ENCODE results near the gene ASIC4. TPM values are rescaled to one million over a fixed set of nuclear protein-coding genes. Genes with fewer than 3 reads are reported as not detected.

ASIC4 gene, protein sequence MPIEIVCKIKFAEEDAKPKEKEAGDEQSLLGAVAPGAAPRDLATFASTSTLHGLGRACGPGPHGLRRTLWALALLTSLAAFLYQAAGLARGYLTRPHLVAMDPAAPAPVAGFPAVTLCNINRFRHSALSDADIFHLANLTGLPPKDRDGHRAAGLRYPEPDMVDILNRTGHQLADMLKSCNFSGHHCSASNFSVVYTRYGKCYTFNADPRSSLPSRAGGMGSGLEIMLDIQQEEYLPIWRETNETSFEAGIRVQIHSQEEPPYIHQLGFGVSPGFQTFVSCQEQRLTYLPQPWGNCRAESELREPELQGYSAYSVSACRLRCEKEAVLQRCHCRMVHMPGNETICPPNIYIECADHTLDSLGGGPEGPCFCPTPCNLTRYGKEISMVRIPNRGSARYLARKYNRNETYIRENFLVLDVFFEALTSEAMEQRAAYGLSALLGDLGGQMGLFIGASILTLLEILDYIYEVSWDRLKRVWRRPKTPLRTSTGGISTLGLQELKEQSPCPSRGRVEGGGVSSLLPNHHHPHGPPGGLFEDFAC
- total RNA-seq (2022; extraction: Qiagen RNA extraction; ENCODE audit: low read depth), result 0.02 to 0.09 TPM (median 0.07 TPM) in 4 of 5 replicates, not detected in the other

DNA sequence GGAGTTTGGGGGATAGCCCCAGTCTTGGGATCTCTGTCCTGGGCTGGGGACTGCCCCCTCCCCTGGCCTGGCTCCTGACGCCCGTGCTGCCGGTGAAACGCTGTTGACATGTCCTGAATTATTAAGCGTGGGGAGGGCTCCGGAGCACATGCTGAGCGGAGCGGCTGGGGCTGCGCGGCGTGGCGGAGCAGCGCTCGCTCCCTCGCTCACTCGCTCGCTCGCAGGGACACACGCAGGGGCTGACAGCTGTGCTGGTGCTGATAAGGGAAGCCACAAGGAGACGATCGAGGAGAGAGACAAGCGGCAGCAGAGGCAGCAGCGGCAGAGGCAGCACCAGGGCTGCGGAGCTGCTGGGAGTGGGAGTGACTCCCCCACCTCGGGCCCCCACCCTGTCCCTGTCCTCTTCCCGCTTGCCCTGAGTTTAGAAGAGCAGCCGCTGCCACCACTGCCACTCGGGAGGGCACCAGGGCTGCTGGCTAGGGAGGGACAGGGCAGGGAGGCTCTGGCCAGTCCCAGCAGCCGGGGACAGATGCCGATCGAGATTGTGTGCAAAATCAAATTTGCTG, at the start of gene ASIC4:
Gene ASIC4, plus strand, starts transcription at position 287 of the 566 bp plus-strand sequence. Its CDS starts 243 bp downstream, at position 530.

DNA sequence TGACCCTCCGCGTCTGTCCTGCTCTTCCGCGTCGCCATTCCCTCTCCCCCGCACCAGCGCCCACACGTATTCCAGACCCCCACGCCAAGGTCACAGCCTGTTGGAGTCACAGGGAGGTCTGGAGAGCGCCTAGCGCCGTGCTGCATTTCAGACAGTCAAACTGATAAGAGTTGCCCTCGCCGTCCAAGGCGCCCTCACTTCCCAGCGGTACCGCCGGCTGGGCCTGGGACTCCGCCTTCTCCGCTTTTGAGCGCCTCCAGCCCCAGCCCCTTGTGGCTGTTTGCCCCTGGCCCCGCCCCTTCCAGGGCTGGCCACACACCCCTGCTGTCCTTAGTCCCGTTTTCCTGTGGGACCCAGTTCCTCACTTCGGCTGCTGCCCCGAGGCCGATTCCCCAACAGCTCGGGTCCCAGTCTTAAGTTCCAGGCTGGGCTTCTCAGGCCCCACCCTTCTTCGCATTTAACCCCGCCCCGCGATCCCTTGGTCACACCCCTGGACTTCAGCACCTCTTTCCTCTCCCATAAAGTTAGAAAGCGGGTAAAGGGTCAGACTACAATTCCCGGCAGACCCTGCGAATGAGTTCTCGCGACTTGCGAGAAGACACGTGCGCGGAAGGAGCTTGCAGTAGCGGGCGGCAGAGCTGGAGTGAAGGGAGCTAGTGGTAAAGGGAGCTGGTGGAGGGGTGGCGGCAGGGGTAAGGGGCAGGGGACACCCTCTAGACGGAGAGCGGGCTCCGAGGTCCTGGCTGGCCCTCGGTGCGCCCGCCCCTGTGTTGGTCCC, 15.8 kb upstream of the ASIC4 start, which contains the start of gene GMPPA:
Gene GMPPA, plus strand, starts transcription at position 612 of the 778 bp plus-strand sequence. CDS start 1,085 bp downstream, outside the sequence.

DNA sequence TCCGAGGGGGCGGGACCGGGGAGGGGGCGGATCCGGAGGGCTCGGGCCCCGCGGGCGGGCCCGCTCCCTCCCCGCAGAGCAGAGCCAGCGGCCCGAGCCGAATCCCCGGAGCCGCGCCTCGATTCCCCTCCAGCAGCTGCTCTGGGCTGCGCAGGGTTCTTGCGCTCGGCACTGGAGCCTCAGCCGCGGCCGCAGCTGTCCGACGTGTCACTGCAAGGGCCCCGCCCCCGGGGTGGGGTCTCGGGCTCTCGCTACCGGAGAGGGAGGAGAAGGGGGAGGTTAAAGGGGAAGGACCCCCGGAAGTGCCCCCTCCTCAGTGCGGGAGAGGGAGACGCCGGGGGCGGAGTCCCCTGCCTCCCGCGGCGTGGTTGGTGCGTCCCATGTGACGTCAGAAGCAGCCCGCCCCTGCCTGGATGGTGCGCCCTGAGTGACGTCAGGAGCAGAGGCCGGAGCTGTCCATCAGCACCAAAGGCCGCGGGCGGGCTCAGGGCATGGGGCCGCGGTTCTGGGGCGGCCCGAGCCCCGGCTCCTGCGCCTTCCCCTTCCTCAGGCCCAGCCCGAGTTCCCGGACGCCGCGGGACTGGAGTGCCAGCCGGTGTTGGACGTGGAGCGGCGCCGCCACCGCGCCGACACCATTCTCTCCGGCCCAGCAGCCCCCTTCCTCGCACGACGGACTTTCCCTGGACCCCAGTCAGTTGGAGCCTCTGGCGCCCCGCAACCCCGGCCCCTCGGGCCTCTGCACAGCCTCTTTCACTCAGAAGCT, 29.5 kb downstream of the ASIC4 start, which contains the start of the genes CHPF and TMEM198:
Gene CHPF, minus strand, starts transcription at position 214 of the 763 bp plus-strand sequence. CDS start 271 bp downstream, outside the sequence.
Gene TMEM198, plus strand, starts transcription at position 433 of the 763 bp plus-strand sequence. CDS start 700 bp downstream, outside the sequence.

DNA sequence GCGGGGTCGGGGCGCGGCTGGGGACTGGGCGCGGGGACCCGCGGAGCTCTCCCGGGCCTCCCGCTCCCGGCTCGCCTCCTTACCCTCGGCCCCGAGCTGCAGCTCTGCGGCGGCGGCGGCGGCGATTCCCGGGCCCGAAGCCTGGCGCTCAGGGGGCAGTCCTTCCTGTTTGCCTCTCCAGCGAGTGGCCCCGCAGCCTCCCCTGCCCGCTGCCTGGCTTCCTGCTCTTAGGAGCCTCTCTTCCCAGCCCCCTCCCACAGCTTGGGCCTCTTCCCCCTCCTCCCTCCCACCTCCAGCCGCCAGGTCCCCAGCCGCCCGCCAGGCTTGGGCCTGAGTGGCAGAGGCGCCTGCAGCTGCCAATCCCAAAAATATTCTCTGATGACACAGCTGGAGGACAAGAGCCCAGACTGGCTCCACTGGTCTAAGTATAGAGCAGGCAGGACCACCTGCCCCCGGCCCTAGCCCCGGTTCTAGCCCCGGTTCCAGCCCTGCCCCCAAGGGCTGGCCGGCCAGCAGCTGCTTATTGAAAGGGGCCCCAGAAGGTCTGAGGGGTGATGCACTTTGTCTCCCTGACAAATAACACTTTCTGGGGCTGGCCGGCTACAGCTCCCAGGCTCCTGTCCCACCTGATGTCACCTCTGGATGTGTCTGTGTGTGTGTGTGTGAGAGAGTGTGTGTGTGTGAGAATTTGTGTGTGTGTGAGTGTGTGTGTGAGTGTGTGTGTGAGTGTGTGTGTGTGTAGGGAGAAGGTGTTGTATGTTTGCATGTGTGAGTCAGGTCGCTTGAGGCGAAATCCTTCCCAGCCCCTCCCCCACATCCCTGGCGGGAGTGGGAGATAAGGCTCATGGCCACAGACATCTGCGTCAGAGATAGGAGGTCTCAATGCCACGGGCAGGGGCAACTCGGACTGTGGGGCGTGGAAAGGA, 57.3 kb downstream of the ASIC4 start, which contains the start of gene OBSL1:
Gene OBSL1, minus strand, starts transcription at position 229 of the 926 bp plus-strand sequence. CDS start 307 bp downstream, outside the sequence.

DNA sequence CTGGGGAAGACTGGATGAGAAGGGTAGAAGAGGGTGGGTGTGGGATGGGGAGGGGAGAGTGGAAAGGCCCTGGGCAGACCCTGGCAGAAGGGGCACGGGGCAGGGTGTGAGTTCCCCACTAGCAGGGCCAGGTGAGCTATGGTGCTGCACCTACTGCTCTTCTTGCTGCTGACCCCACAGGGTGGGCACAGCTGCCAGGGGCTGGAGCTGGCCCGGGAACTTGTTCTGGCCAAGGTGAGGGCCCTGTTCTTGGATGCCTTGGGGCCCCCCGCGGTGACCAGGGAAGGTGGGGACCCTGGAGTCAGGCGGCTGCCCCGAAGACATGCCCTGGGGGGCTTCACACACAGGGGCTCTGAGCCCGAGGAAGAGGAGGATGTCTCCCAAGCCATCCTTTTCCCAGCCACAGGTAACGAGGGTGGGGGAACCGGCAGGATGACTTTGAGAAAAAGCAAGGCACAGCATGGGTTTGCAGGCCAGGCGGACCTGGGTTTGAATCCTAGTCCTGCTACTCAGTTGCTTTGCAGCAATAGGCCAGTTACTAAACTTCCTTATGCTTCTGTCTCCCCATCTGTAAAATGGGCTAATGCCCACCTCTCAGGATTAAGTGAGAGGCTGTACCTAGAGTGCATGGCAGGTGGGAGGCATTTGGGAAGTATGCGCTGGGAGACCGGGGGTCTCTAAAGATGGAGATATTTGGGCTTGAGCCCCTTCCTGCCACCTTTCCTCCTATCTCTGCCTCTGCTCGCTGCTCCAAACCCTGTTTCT, 58.1 kb downstream of the ASIC4 start, which contains the start of gene INHA:
Gene INHA, plus strand, starts transcription at position 74 of the 765 bp plus-strand sequence. Its CDS starts 65 bp downstream, at position 139.

Other genes with a start within 250 kb of the ASIC4 start
- gene DNAJB2, start 235.1 kb upstream of the ASIC4 start, total RNA-seq (2022; extraction: Qiagen RNA extraction; ENCODE audit: low read depth), result 46.4 to 58.3 TPM (median 54.4 TPM) in 5 replicates
- 1.3 to 2.2 TPM (median 1.9 TPM) in 5 replicates for gene PTPRN, start 205.1 kb upstream of the ASIC4 start, total RNA-seq (2022; extraction: Qiagen RNA extraction; ENCODE audit: low read depth)
- not detected in 5 replicates for gene RESP18, start 181.7 kb upstream of the ASIC4 start, total RNA-seq (2022; extraction: Qiagen RNA extraction; ENCODE audit: low read depth)
- 61.9 to 65.8 TPM (median 64.1 TPM) in 5 replicates for gene DNPEP, start 126.6 kb upstream of the ASIC4 start, total RNA-seq (2022; extraction: Qiagen RNA extraction; ENCODE audit: low read depth)
- gene DES, start 96.1 kb upstream of the ASIC4 start, total RNA-seq (2022; extraction: Qiagen RNA extraction; ENCODE audit: low read depth), result 0.08 to 0.09 TPM in 2 of 5 replicates, not detected in the others
- gene SPEG, start 79.6 kb upstream of the ASIC4 start, total RNA-seq (2022; extraction: Qiagen RNA extraction; ENCODE audit: low read depth), result 5.8 to 8.1 TPM (median 6.6 TPM) in 5 replicates
- 35.1 to 37.4 TPM (median 37.1 TPM) in 5 replicates for gene GMPPA, start 15.6 kb upstream of the ASIC4 start, total RNA-seq (2022; extraction: Qiagen RNA extraction; ENCODE audit: low read depth)
- gene CHPF, start 29.3 kb downstream of the ASIC4 start, total RNA-seq (2022; extraction: Qiagen RNA extraction; ENCODE audit: low read depth), result 21.7 to 32.2 TPM (median 29.1 TPM) in 5 replicates
- 0.54 to 1.3 TPM (median 0.95 TPM) in 5 replicates for gene TMEM198, start 29.5 kb downstream of the ASIC4 start, total RNA-seq (2022; extraction: Qiagen RNA extraction; ENCODE audit: low read depth)
- 17.7 to 24.2 TPM (median 20.1 TPM) in 5 replicates for gene OBSL1, start 57.1 kb downstream of the ASIC4 start, total RNA-seq (2022; extraction: Qiagen RNA extraction; ENCODE audit: low read depth)
- 0.38 to 0.57 TPM (median 0.52 TPM) in 5 replicates for gene INHA, start 57.8 kb downstream of the ASIC4 start, total RNA-seq (2022; extraction: Qiagen RNA extraction; ENCODE audit: low read depth)
- 15.2 to 21.1 TPM (median 19.5 TPM) in 5 replicates for gene STK11IP, start 83.4 kb downstream of the ASIC4 start, total RNA-seq (2022; extraction: Qiagen RNA extraction; ENCODE audit: low read depth)
- gene SLC4A3, start 113.1 kb downstream of the ASIC4 start, total RNA-seq (2022; extraction: Qiagen RNA extraction; ENCODE audit: low read depth), result 2.8 to 3.6 TPM (median 2.8 TPM) in 5 replicates

Measured in A549 treated with DMSO at 1 μM for 4 hours (cell line).